Left ventricle myocardium inferior (tissue), 1 donor: ENCODE results near the gene PHF12. TPM values are rescaled to one million over a fixed set of nuclear protein-coding genes. Genes with fewer than 3 reads are reported as not detected.

Experiments used
- DNase-seq: peaks from one replicate; pipeline ENCODE4 v3.0.0-alpha.2; 2020
- H3K27ac ChIP-seq: fragments of 200-600 bp; replicated peaks from 2 replicates; pipeline ENCODE4 v1.8.0; 2021
- H3K27me3 ChIP-seq: fragments of 200-600 bp; 2 replicates; pipeline ENCODE4 v1.8.0; 2021; ENCODE audit warnings: low read depth
- H3K36me3 ChIP-seq: fragments of 200-600 bp; 2 replicates; pipeline ENCODE4 v1.8.0; 2021
- H3K4me1 ChIP-seq: fragments of 200-600 bp; 2 replicates; pipeline ENCODE4 v1.8.0; 2021
- H3K4me3 ChIP-seq: fragments of 200-600 bp; 2 replicates; pipeline ENCODE4 v1.8.0; 2021; ENCODE audit warnings: mild to moderate bottlenecking, moderate library complexity
- H3K9me3 ChIP-seq: fragments of 200-600 bp; replicated peaks from 2 replicates; pipeline ENCODE4 v1.8.0; 2021
- CTCF ChIP-seq: fragments of 200-600 bp; IDR thresholded peaks from 2 replicates; pipeline ENCODE4 v1.8.0; 2021; ENCODE audit warnings: antibody characterized with exemption, mild to moderate bottlenecking, borderline replicate concordance
- intact Hi-C: fragments of 100-400 bp; cut with micrococcal nuclease; formaldehyde crosslinking; loops from one replicate; pipeline ENCODE4 v1.11.0; 2022
- total RNA-seq: library from RNA; stranded (reverse); fragmentation: NEBNext Ultra II Directional; extraction: Animal tissue kit (Norgen Biotek cat#: 25700); gene quantifications from one replicate; pipeline ENCODE4 v1.2.1, GENCODE V29; 2021
- donor health status: DM: no; HTN: yes; CAD: no; lungs with severe emphysema.

The PHF12 gene
- total RNA-seq, 1 donor from 2014 or later = 17.2 TPM

- peaks cover 38% of the 10 kb centered on the region for H3K4me1 ChIP-seq
- peaks cover 6% of the 10 kb centered on the region for H3K9me3 ChIP-seq
- H3K27me3 ChIP-seq = no peaks in the 10 kb centered on the region
- no peak for TF ChIP-seq CTCF
- H3K4me3 ChIP-seq = no peak overlapping the region
- H3K27ac ChIP-seq = no peak overlapping the region
- intact Hi-C loops = no loop called here
- DNase-seq = no peak
- peaks cover 37% of the 10 kb centered on the region for H3K36me3 ChIP-seq
Measured at GRCh38 chr17:28928061-28928460, 23.3 kb downstream of the PHF12 start.

GRCh38 chr17:28926786-28927185, 24.5 kb downstream of the PHF12 start:
- Histone ChIP-seq H3K36me3 (peaks cover 44% of the 10 kb centered on the region), H3K4me1 (peaks cover 38% of the 10 kb centered on the region), H3K4me3 (no peak overlapping the region), H3K27me3 (no peaks in the 10 kb centered on the region), H3K9me3 (peaks cover 6% of the 10 kb centered on the region), H3K27ac (peak overlapping the region; percentile 5)
- no peak for DNase-seq
- intact Hi-C loops = no loop called here
- TF ChIP-seq CTCF = no peak

- H3K27ac ChIP-seq = peak overlapping the region; percentile 5
- intact Hi-C loops = no loop called here
Measured at GRCh38 chr17:28926366-28926765, 25.0 kb downstream of the PHF12 start.

GRCh38 chr17:28925912-28926365, 25.4 kb downstream of the PHF12 start:
- Histone ChIP-seq H3K27ac (peak overlapping the region; percentile 5), H3K4me3 (no peak overlapping the region), H3K4me1 (peaks cover 35% of the 10 kb centered on the region), H3K27me3 (no peaks in the 10 kb centered on the region), H3K36me3 (peaks cover 52% of the 10 kb centered on the region), H3K9me3 (peaks cover 6% of the 10 kb centered on the region)
- intact Hi-C loops = no loop called here
- TF ChIP-seq CTCF = no peak
- no peak for DNase-seq

More at GRCh38 chr17:28926366-28926765, 25.0 kb downstream of the PHF12 start:
- no peak for DNase-seq
- H3K4me1 ChIP-seq = peaks cover 38% of the 10 kb centered on the region
- peaks cover 6% of the 10 kb centered on the region for H3K9me3 ChIP-seq
- H3K27me3 ChIP-seq = no peaks in the 10 kb centered on the region
- H3K4me3 ChIP-seq = no peak overlapping the region
- no peak for TF ChIP-seq CTCF
- H3K36me3 ChIP-seq = peaks cover 48% of the 10 kb centered on the region

- Histone ChIP-seq H3K36me3 (peaks cover 93% of the 10 kb centered on the region), H3K27me3 (no peaks in the 10 kb centered on the region), H3K4me3 (no peak overlapping the region), H3K27ac (no peak overlapping the region), H3K9me3 (no peaks in the 10 kb centered on the region), H3K4me1 (peaks cover 23% of the 10 kb centered on the region)
- no peak for TF ChIP-seq CTCF
- intact Hi-C loops = no loop called here
- DNase-seq = no peak
Measured at GRCh38 chr17:28920201-28920600, 31.1 kb downstream of the PHF12 start.
